CD8-positive, alpha-beta memory T cell (primary cell): ENCODE data around the gene ATG14. TPM values are rescaled to one million over a fixed set of nuclear protein-coding genes. Genes with fewer than 3 reads are reported as not detected.

Source experiments
- CTCF ChIA-PET: fragments of 350-600 bp; sonication (Branson Sonifier 250); formaldehyde crosslinking; loops from one replicate; lab custom pipeline; 2021; ENCODE audit warnings: antibody characterized with exemption; lab: Charles Lee
- POLR2A ChIA-PET: fragments of 350-600 bp; sonication (Branson Sonifier 250); formaldehyde crosslinking; loops from one replicate; lab custom pipeline; 2021; ENCODE audit warnings: antibody characterized with exemption; lab: Charles Lee
- DNase-seq, 5 donors: peaks; one replicate each; pipeline versions ENCODE4 v3.0.0 to v3.0.0-alpha.2; 2020 to 2022; ENCODE audit warnings: mixed read lengths in 1 of 5
- H3K27ac ChIP-seq: one replicate; pipeline ENCODE4 v1.7.0; 2013; ENCODE audit warnings: low read depth, mild to moderate bottlenecking, low read length, moderate library complexity
- H3K27me3 ChIP-seq: 2 replicates; pipeline ENCODE4 v1.7.0; 2013; ENCODE audit warnings: low read length, mild to moderate bottlenecking; ENCODE audit not compliant: insufficient read depth, poor library complexity, severe bottlenecking
- H3K36me3 ChIP-seq: 2 replicates; pipeline ENCODE4 v1.7.0; 2013; ENCODE audit warnings: mild to moderate bottlenecking, low read length, moderate library complexity; ENCODE audit not compliant: insufficient read depth
- H3K4me1 ChIP-seq: 2 replicates; pipeline ENCODE4 v1.7.0; 2013; ENCODE audit warnings: mild to moderate bottlenecking, low read length, moderate library complexity; ENCODE audit not compliant: insufficient read depth
- H3K4me3 ChIP-seq: 2 replicates; pipeline ENCODE4 v1.7.0; 2013; ENCODE audit warnings: mild to moderate bottlenecking, low read length
- H3K9me3 ChIP-seq: 2 replicates; pipeline ENCODE4 v1.7.0; 2013; ENCODE audit warnings: mild to moderate bottlenecking, low read length
- H3K27ac Mint-ChIP-seq, 8 donors: one replicate each; pipeline ENCODE4 v1.8.0; 2020 to 2021; ENCODE audit warnings: mixed read lengths in 8 of 8, mild to moderate bottlenecking in 6 of 8, inconsistent platforms in 3 of 8, moderate library complexity in 3 of 8
- H3K27me3 Mint-ChIP-seq, 2 donors: one replicate each; pipeline ENCODE4 v1.8.0; 2020 to 2021; ENCODE audit warnings: mixed read lengths in 2 of 2, mild to moderate bottlenecking in 1 of 2, moderate library complexity in 1 of 2
- H3K36me3 Mint-ChIP-seq, 3 donors: one replicate each; pipeline ENCODE4 v1.8.0; 2020 to 2021; ENCODE audit warnings: mixed read lengths in 3 of 3, inconsistent platforms in 1 of 3, mild to moderate bottlenecking in 1 of 3
- H3K4me1 Mint-ChIP-seq, 3 donors: one replicate each; pipeline ENCODE4 v1.8.0; 2020 to 2021; ENCODE audit warnings: mixed read lengths in 3 of 3, inconsistent platforms in 1 of 3, mild to moderate bottlenecking in 1 of 3
- H3K4me3 Mint-ChIP-seq, 7 donors: one replicate each; pipeline ENCODE4 v1.8.0; 2020 to 2021; ENCODE audit warnings: mixed read lengths in 7 of 7, mild to moderate bottlenecking in 6 of 7, moderate library complexity in 4 of 7, inconsistent platforms in 2 of 7
- H3K9me3 Mint-ChIP-seq, 5 donors: one replicate each; pipeline ENCODE4 v1.8.0; 2020 to 2022; ENCODE audit warnings: mixed read lengths in 5 of 5, mild to moderate bottlenecking in 3 of 5, moderate library complexity in 2 of 5, inconsistent platforms in 1 of 5
- polyA plus RNA-seq: library from polyadenylated mRNA; unstranded; fragments of 300-500 nt; fragmentation: Illumina TruSeq; gene quantifications from one replicate; pipeline ENCODE4 v1.2.3, GENCODE V29; 2021
- total RNA-seq, 2 experiments: library from RNA; stranded (reverse); gene quantifications; one replicate each; pipeline ENCODE4 v1.2.3, GENCODE V29; 2021

The ATG14 gene
- total and polyA plus RNA-seq, 3 experiments from 2014 or later = 7.3 to 8.2 (median 7.7) TPM

DNA sequence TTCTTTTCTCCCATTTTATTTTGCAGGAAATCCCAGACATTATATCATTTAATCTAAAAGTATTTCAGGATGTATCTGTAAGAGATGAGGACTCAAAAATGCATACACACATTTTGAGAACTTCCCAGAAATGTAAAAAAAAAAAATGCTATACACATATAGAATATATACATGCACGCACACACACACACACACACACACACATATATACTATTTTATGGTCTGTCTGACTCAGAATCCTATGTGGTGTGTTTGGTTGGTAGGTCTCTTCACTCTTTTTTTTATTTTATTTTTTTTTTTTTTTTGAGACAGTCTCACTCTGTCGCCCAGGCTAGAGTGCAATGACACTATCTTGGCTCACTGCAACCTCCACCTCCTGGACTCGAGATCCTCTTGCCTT is 74.9 kb downstream of the ATG14 start:
- Histone ChIP-seq H3K36me3 (no peaks in the 10 kb centered on the region), H3K9me3 (no peaks in the 10 kb centered on the region), H3K4me3 (no peak overlapping the region), H3K4me1 (peaks cover 83% of the 10 kb centered on the region), H3K27me3 (no peaks in the 10 kb centered on the region), H3K27ac (no peak overlapping the region)
- Mint-ChIP-seq H3K4me3 (peak overlapping the region; percentile 23 to 74 (median 60)), H3K4me1 (peaks cover 86 to 98% (median 94%) of the 10 kb centered on the region in 3 donors), H3K27ac (peak overlapping the region; percentile 71 to 97 (median 91)), H3K9me3 (no peaks in the 10 kb centered on the region), H3K36me3 (peaks cover 0 to 2% (median 0%) of the 10 kb centered on the region in 3 donors), H3K27me3 (peaks cover 0 to 2% of the 10 kb centered on the region in 2 donors)
- CTCF ChIA-PET = interaction anchor here (1.0 to 1.9 kb wide), 2 partner anchors 18 to 66 kb away, joined by 3 to 5 read pairs; no protein-coding TSS in a partner anchor
- POLR2A ChIA-PET = no interaction called here
- no peak for DNase-seq

DNA sequence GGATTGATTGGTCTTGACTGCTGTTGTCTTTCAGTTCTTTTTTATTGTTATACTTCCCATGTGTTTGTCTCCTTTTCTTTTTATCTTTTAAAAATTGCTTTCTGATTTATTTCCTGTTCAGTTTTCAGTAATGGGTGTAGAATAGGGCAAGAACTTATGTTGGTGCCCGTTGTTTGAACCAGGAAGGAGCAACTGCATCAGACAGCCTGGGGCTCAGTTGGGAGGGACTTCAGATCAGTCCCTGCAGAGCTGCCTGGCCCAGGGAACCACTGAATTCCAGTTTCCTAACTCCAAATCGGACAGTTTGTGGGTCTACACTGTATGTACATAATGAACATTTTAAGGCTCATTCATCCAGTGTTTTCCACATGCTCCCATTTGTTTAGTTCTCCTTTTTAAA is 75.5 kb downstream of the ATG14 start:
- no peaks in the 10 kb centered on the region for H3K9me3 Mint-ChIP-seq
- peaks cover 83 to 94% (median 90%) of the 10 kb centered on the region in 3 donors for H3K4me1 Mint-ChIP-seq
- Histone ChIP-seq H3K4me1 (peaks cover 79% of the 10 kb centered on the region), H3K27ac (no peak overlapping the region), H3K4me3 (no peak overlapping the region), H3K27me3 (no peaks in the 10 kb centered on the region), H3K9me3 (no peaks in the 10 kb centered on the region), H3K36me3 (no peaks in the 10 kb centered on the region)
- ChIA-PET CTCF (interaction anchor here (1.0 to 1.9 kb wide), 2 partner anchors 19 to 65 kb away, joined by 3 to 5 read pairs; no protein-coding TSS in a partner anchor), POLR2A (no interaction called here)
- peak overlapping the region; percentile 23 to 60 (median 51) for H3K4me3 Mint-ChIP-seq
- H3K27ac Mint-ChIP-seq = peak overlapping the region; percentile 45 to 97 (median 90)
- H3K27me3 Mint-ChIP-seq = peaks cover 0 to 2% of the 10 kb centered on the region in 2 donors
- H3K36me3 Mint-ChIP-seq = peaks cover 0 to 2% (median 0%) of the 10 kb centered on the region in 3 donors
- DNase-seq = peak in 2 of 5 donors; percentile 20 to 50

DNA sequence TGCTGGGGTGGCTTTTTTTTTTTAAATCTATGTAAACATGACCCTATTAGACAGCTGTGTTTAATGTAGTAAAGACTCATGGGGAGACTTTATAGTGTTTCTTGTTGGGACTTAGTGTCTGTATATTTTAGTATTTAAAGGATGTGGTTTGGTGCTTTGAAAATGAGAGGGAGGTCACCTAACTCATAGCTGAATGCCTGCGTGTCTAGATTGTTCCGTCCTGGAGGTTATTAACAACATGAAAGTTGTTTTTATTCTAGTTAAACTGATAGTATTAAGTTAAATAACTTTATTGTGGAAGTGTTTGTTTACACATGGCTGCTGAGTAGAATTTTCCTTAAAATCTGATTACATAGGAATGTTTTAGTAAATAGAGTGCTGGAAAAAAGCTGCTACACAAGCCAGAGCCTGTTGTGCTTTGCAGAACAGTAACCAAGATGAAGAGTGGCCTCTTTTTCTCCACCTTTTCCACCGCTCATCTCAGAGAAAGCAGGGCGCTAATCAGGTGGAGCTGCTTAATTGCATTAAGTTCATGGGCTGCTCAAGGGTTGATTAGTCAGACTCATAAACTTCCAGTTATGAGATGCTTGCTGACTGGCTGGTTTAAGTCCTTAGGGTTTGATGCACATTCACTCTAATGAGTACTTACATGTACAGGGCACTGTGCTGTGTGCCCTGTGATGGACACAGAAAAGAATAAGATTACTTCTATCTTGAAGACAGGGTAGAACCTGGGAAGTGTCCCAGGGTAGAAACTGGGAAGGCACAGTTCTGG is 77.7 kb downstream of the ATG14 start:
- Histone ChIP-seq H3K27me3 (no peaks in the 10 kb centered on the region), H3K36me3 (no peaks in the 10 kb centered on the region), H3K4me3 (peak overlapping the region; percentile 33), H3K9me3 (no peaks in the 10 kb centered on the region), H3K27ac (peak overlapping the region; percentile 66), H3K4me1 (peaks cover 70% of the 10 kb centered on the region)
- no peaks in the 10 kb centered on the region for H3K9me3 Mint-ChIP-seq
- ChIA-PET POLR2A (interaction anchor here (0.6 to 1.9 kb wide), 6 partner anchors 20 to 230 kb away, joined by 3 to 18 read pairs (median 4); partner anchors contain the start of gene FBXO34), CTCF (interaction anchor here (1.1 to 3.4 kb wide), 3 partner anchors 18 to 62 kb away, joined by 3 to 30 read pairs (median 29); partner anchors contain the start of gene FBXO34)
- peaks cover 82 to 94% (median 90%) of the 10 kb centered on the region in 3 donors for H3K4me1 Mint-ChIP-seq
- H3K4me3 Mint-ChIP-seq = peak overlapping the region; percentile 68 to 90 (median 88)
- peaks cover 0 to 2% of the 10 kb centered on the region in 2 donors for H3K27me3 Mint-ChIP-seq
- peaks cover 0 to 2% (median 0%) of the 10 kb centered on the region in 3 donors for H3K36me3 Mint-ChIP-seq
- no peak for DNase-seq
- H3K27ac Mint-ChIP-seq = peak overlapping the region; percentile 88 to 99 (median 96)

DNA sequence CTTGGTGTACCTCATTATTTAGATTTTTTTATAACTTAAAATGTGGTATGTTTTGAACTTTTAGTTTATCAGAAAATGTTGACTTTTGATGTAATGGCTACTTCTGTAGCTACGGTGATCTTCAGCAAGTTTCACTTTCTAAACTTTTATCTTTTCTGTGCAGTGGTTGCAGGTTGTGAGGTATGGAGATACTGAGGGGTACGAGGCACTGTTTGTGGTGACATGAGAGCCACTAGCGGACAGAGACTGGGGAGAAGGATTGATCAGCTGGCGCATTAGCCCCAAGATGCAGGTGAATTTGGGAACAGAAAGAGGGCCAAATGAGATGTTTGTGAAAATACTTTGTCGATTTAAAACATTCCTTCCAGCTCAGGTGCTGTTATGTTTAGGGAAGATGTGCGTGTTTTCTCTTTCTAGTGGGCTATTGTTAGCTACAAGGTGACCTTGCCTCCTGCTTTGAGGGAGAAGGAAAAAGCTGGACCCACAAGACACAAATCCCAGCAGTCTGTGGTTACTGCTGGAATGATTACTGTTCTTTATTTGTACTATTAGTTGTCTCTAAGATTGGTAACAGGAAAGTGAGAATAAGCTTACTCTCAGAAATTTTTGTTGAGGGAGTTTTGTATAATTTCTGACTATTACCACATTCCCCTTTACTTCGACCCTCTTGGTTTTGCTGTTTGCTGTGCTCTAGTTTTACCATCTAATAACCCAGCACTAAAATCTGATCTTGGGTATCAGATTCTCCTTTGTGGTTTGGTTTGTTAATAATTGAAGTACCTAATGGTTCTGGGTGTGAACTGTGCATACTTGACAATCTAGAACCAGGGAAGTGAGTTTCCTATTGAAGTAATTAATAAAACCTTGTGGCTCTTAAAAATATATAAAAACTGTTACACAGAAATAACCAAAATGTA is 78.7 kb downstream of the ATG14 start:
- H3K4me1 ChIP-seq = peaks cover 63% of the 10 kb centered on the region
- peak overlapping the region; percentile 49 for H3K4me3 ChIP-seq
- peak in 3 of 5 donors; percentile 17 to 51 (median 46) for DNase-seq

DNA sequence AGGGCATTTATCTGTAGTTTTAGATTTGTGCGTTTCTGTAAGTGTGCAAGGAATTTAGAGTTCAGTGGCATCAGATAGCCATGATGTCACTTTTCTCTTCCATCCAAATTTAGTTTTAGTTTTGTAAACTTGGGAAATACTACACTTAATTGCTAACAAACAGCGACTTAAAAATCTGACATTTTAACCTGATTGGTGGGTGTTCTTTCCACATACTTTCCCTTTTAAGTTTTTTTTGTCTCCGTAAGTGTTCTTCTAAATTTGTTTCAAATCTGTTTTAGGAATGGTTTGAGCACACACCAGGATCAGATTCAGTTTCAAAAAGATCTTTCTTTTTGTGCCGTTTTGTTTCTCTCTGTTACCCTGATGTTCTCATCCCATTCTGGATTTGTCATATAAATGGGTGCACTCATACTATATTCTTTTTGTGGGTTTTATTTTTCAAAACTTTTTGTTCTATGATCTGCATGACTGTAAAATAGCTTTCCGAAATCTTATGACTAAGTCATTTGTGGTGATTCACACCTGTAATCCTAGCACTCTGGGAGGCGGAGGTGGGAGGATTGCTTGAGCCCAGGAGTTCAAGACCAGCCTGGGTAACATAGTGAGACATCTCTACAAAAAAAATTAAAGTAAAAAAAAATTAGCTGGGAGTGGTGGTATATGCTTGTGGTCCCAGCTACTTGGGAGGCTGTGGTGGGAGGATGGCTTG is 81.5 kb downstream of the ATG14 start:
- Histone ChIP-seq H3K36me3 (no peaks in the 10 kb centered on the region), H3K27ac (no peak overlapping the region), H3K4me3 (no peak overlapping the region), H3K4me1 (peaks cover 46% of the 10 kb centered on the region), H3K9me3 (no peaks in the 10 kb centered on the region), H3K27me3 (no peaks in the 10 kb centered on the region)
- Mint-ChIP-seq H3K27me3 (no peaks in the 10 kb centered on the region), H3K4me3 (peak overlapping the region in 1 of 7 donors; percentile 48), H3K27ac (peak overlapping the region in 6 of 8 donors; percentile 37 to 83 (median 63)), H3K36me3 (peaks cover 0 to 5% (median 0%) of the 10 kb centered on the region in 3 donors), H3K9me3 (no peaks in the 10 kb centered on the region), H3K4me1 (peaks cover 73 to 83% (median 77%) of the 10 kb centered on the region in 3 donors)
- POLR2A ChIA-PET = interaction anchor here (0.5 kb wide), 1 partner anchor 31 kb away, joined by 3 read pairs; no protein-coding TSS in a partner anchor
- CTCF ChIA-PET = interaction anchor here (1.0 to 2.0 kb wide), 5 partner anchors 13 to 59 kb away, joined by 3 to 5 read pairs (median 4); partner anchors contain the start of gene FBXO34
- DNase-seq = no peak

More for the DNA sequence above, 78.7 kb downstream of the ATG14 start:
- peaks cover 0 to under 1% of the 10 kb centered on the region in 2 donors for H3K27me3 Mint-ChIP-seq
- H3K4me3 Mint-ChIP-seq = peak overlapping the region; percentile 83 to 91 (median 89)
- H3K27me3 ChIP-seq = no peaks in the 10 kb centered on the region
- no peaks in the 10 kb centered on the region for H3K9me3 ChIP-seq
- POLR2A ChIA-PET = interaction anchor here (0.6 to 1.9 kb wide), 6 partner anchors 21 to 229 kb away, joined by 3 to 18 read pairs (median 4); partner anchors contain the start of gene FBXO34
- peak overlapping the region; percentile 88 to 99 (median 96) for H3K27ac Mint-ChIP-seq
- no peaks in the 10 kb centered on the region for H3K9me3 Mint-ChIP-seq
- H3K27ac ChIP-seq = peak overlapping the region; percentile 53
- H3K36me3 Mint-ChIP-seq = peaks cover 0 to 2% (median 0%) of the 10 kb centered on the region in 3 donors
- CTCF ChIA-PET = interaction anchor here (1.3 to 3.4 kb wide), 5 partner anchors 13 to 281 kb away, joined by 3 to 30 read pairs (median 3); partner anchors contain the start of genes FBXO34 and MAPK1IP1L
- no peaks in the 10 kb centered on the region for H3K36me3 ChIP-seq
- H3K4me1 Mint-ChIP-seq = peaks cover 78 to 90% (median 84%) of the 10 kb centered on the region in 3 donors

DNA sequence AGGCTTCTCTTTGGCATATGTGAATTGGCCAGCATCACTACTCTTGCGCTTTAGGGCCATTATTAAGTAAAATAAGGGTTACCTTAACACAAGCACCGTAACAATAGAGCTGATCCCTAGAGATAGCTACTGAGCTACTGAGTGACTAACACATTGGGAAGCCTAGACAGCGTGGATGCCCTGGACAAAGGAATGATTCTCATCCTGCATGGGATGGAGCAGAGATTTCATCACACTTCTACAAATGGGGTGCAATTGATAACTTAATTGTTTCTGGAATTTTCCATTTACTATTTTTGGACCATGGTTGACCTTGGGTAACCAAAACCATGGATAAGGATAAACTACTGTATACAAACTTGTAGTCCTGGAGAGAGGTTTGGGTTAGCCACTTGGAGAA is 83.3 kb downstream of the ATG14 start:
- Histone ChIP-seq H3K27ac (no peak overlapping the region), H3K4me1 (peaks cover 27% of the 10 kb centered on the region), H3K36me3 (no peaks in the 10 kb centered on the region), H3K9me3 (no peaks in the 10 kb centered on the region), H3K4me3 (no peak overlapping the region), H3K27me3 (no peaks in the 10 kb centered on the region)
- peaks cover 0 to 18% (median 0%) of the 10 kb centered on the region in 3 donors for H3K36me3 Mint-ChIP-seq
- H3K27ac Mint-ChIP-seq = peak overlapping the region in 3 of 8 donors; percentile 7 to 53 (median 14)
- no peaks in the 10 kb centered on the region for H3K9me3 Mint-ChIP-seq
- H3K27me3 Mint-ChIP-seq = no peaks in the 10 kb centered on the region
- no peak for DNase-seq
- ChIA-PET POLR2A (no interaction called here), CTCF (interaction anchor here (2.3 kb wide), 1 partner anchor 58 kb away, joined by 6 read pairs; no protein-coding TSS in a partner anchor)
- H3K4me1 Mint-ChIP-seq = peaks cover 60 to 73% (median 67%) of the 10 kb centered on the region in 3 donors
- H3K4me3 Mint-ChIP-seq = peak overlapping the region in 1 of 7 donors; percentile 24
